ENCODE results near the gene PAX8. TPM values are rescaled to one million over a fixed set of nuclear protein-coding genes. Genes with fewer than 3 reads are reported as not detected.

Gene PAX8
- total and polyA plus RNA-seq, 2 of the 13 experiments (the other 11 are each of a cell fraction or from before 2014, with no cell fraction given), result 1.5 to 8.8 TPM

DNA sequence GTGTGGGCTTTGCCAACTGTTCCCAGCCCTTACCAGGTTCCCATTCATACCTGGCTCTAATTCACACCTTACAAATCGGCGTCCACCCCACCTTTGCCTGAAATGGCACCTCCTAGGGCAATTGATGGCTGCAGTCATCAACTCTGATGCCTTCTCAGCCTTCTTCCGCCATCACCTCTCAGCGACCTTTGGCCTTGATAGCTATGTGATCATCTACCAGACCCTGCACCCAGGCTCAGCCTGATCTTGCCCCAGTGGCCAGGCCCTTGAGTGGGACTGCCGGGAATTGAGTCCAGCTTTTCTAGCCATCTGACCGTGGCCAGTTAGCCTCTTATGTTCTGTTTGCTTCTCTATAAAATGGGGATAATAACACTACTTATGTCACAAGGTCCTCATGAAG lies 72.5 kb downstream of the PAX8 start:
- intact Hi-C loops (cut with micrococcal nuclease; ENCODE audit: unreplicated experiment), result no loop called here
- 73% methylated on average over 6 of the region's 6 CpGs for WGBS (ENCODE audit: low lambda C conversion rate)
- CTCF ChIA-PET (ENCODE audit: low intra/inter-chr PET ratio, low total read pairs), result no interaction called here

More for the DNA sequence above, 72.5 kb downstream of the PAX8 start:
- DNase-seq (ENCODE audit: low spot score), result no peak
- Histone ChIP-seq H3K4me1 (ENCODE audit: insufficient read depth, low read length) (peaks cover 65% of the 10 kb centered on the region), H3K9ac (ENCODE audit: insufficient read depth, low read depth, low read length) (no peak overlapping the region), H3K27me3 (ENCODE audit: control insufficient read depth in 1 of 2, insufficient read depth in 2 of 2, low read length in 2 of 2) (no peaks in the 10 kb centered on the region), H3K4me3 (replicated peaks in 1 of 3; ENCODE audit: insufficient read depth in 1 of 3, low read depth in 2 of 3, low read length in 3 of 3) (no peak overlapping the region), H3K9me3 (ENCODE audit: low read length) (no peaks in the 10 kb centered on the region), H3K4me2 (ENCODE audit: low read depth, low read length) (no peak overlapping the region), H3K27ac (ENCODE audit: extremely low read length, insufficient read depth, low read length) (no peak overlapping the region), H2AFZ (ENCODE audit: low read length) (no peak overlapping the region), H4K20me1 (ENCODE audit: insufficient read depth, low read length) (no peaks in the 10 kb centered on the region), H3K79me2 (ENCODE audit: insufficient read depth, low read length) (no peaks in the 10 kb centered on the region), H3K36me3 (replicated peaks in 1 of 2; ENCODE audit: control insufficient read depth in 1 of 2, insufficient read depth in 2 of 2, low read length in 2 of 2) (no peaks in the 10 kb centered on the region)
- POLR2A ChIA-PET, result interaction anchor here (1.7 to 3.0 kb wide), 2 partner anchors 11 to 118 kb away, joined by 4 to 14 read pairs; no protein-coding TSS in a partner anchor
- FAIRE-seq, result no peak
- BruUV-seq (replicated peaks), result no TSS peak
- in situ Hi-C loops (cut with HindIII; ENCODE audit: extremely low pct_ligation_motif_present, low pct_unique_long_range_greater_than_20kb), result loop anchor here (5.0 kb wide), 1 partner anchor 41 kb away; no protein-coding TSS in a partner anchor
- TF ChIP-seq, protein P1, sequence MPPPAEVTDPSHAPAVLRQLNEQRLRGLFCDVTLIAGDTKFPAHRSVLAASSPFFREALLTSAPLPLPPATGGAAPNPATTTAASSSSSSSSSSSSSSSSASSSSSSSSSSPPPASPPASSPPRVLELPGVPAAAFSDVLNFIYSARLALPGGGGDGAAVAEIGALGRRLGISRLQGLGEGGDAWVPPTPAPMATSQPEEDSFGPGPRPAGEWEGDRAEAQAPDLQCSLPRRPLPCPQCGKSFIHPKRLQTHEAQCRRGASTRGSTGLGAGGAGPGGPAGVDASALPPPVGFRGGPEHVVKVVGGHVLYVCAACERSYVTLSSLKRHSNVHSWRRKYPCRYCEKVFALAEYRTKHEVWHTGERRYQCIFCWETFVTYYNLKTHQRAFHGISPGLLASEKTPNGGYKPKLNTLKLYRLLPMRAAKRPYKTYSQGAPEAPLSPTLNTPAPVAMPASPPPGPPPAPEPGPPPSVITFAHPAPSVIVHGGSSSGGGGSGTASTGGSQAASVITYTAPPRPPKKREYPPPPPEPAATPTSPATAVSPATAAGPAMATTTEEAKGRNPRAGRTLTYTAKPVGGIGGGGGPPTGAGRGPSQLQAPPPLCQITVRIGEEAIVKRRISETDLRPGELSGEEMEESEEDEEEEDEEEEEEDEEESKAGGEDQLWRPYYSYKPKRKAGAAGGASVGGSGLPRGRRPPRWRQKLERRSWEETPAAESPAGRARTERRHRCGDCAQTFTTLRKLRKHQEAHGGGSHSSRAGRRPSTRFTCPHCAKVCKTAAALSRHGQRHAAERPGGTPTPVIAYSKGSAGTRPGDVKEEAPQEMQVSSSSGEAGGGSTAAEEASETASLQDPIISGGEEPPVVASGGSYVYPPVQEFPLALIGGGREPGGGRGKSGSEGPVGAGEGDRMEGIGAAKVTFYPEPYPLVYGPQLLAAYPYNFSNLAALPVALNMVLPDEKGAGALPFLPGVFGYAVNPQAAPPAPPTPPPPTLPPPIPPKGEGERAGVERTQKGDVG (CRISPR knock-in tag; IDR thresholded peaks at IDR 0.05; ENCODE audit: borderline replicate concordance), result no peak
- TF ChIP-seq ZFP36 (IDR thresholded peaks at IDR 0.05; ENCODE audit: borderline replicate concordance, low read depth, low read length, partially characterized antibody) (no peak), ZFP90 (CRISPR knock-in tag; IDR thresholded peaks at IDR 0.05; ENCODE audit: borderline replicate concordance) (no peak), U2AF1 (optimal IDR thresholded peaks at IDR 0.05; ENCODE audit: low read depth, low read length) (no peak), TAF15 (IDR thresholded peaks at IDR 0.05; ENCODE audit: low read depth, low read length, poor library complexity, severe bottlenecking) (no peak), HDAC6 (IDR thresholded peaks at IDR 0.05; ENCODE audit: low read depth, low read length) (no peak), BRF2 (CRISPR knock-in tag; IDR thresholded peaks at IDR 0.05) (no peak), XBP1 (CRISPR knock-in tag; IDR thresholded peaks at IDR 0.05) (no peak), HNF1B (CRISPR knock-in tag; IDR thresholded peaks at IDR 0.05) (no peak), SNAI1 (CRISPR knock-in tag; IDR thresholded peaks at IDR 0.05; ENCODE audit: borderline replicate concordance) (no peak), ZNF605 (CRISPR knock-in tag; IDR thresholded peaks at IDR 0.05) (no peak), ZNF570 (CRISPR knock-in tag; IDR thresholded peaks at IDR 0.05; ENCODE audit: borderline replicate concordance) (no peak), ZNF839 (CRISPR knock-in tag; IDR thresholded peaks at IDR 0.05; ENCODE audit: borderline replicate concordance) (no peak), MZF1 (CRISPR knock-in tag; IDR thresholded peaks at IDR 0.05; ENCODE audit: borderline replicate concordance) (no peak), CREBL2 (CRISPR knock-in tag; IDR thresholded peaks at IDR 0.05; ENCODE audit: borderline replicate concordance) (no peak)
- ATAC-seq, result no peak
